IMR-90 (cell line): ENCODE data around the gene CLASRP.

ENCODE experiments used
- CEBPB ChIP-seq: IDR thresholded peaks from 2 replicates; pipeline ENCODE4 v1.6.1; 2012; ENCODE audit warnings: low read depth, low read length, improper control_type of control experiment
- FOS ChIP-seq: fragments of 150-350 bp; IDR thresholded peaks from 2 replicates; pipeline ENCODE4 v1.6.1; 2016; ENCODE audit warnings: low read depth, low read length
- POLR2A ChIP-seq: IDR thresholded peaks from 2 replicates; pipeline ENCODE4 v1.6.1; 2012; ENCODE audit warnings: mild to moderate bottlenecking, low read depth, low read length
- RAD21 ChIP-seq: IDR thresholded peaks from 2 replicates; pipeline ENCODE4 v1.6.1; 2012; ENCODE audit warnings: low read length, improper control_type of control experiment
- RFX5 ChIP-seq: IDR thresholded peaks from 2 replicates; pipeline ENCODE4 v1.8.0; 2012; ENCODE audit warnings: low read depth, mild to moderate bottlenecking, low read length, moderate library complexity
- TF ChIP-seq, protein P1 (sequence below): conservative IDR thresholded peaks from 2 replicates; pipeline ENCODE4 v1.5.1; 2012; ENCODE audit warnings: mild to moderate bottlenecking, low read depth, low read length, improper control_type of control experiment
- TF ChIP-seq, protein P2 (sequence below): fragments of 150-350 bp; IDR thresholded peaks from 2 replicates; pipeline ENCODE4 v1.6.1; 2017; ENCODE audit warnings: mild to moderate bottlenecking, antibody characterized with exemption, low read length, low read depth

DNA sequence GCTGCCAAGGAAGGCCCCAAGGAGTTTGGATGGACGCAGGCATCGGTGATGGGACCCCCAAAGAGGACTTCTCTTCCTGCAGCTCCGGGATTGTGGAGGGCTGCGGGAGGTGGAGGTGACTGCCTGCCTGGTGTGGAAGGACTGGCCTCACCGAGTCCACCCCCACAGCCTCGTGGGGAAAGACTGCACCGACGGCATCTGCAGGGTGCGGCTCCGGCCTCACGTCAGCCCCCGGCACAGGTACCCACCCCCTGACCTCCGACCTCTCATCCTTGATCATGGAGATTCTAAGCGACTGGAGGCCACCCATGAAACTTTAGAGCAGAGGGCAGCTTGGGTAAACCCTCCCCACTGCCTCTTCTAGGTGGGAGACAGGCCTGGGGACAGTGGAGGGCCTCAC lies 16.9 kb upstream of the CLASRP start:
- TF ChIP-seq POLR2A = no peak
- TF ChIP-seq, protein P1, sequence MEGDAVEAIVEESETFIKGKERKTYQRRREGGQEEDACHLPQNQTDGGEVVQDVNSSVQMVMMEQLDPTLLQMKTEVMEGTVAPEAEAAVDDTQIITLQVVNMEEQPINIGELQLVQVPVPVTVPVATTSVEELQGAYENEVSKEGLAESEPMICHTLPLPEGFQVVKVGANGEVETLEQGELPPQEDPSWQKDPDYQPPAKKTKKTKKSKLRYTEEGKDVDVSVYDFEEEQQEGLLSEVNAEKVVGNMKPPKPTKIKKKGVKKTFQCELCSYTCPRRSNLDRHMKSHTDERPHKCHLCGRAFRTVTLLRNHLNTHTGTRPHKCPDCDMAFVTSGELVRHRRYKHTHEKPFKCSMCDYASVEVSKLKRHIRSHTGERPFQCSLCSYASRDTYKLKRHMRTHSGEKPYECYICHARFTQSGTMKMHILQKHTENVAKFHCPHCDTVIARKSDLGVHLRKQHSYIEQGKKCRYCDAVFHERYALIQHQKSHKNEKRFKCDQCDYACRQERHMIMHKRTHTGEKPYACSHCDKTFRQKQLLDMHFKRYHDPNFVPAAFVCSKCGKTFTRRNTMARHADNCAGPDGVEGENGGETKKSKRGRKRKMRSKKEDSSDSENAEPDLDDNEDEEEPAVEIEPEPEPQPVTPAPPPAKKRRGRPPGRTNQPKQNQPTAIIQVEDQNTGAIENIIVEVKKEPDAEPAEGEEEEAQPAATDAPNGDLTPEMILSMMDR = no peak
- TF ChIP-seq, protein P2, sequence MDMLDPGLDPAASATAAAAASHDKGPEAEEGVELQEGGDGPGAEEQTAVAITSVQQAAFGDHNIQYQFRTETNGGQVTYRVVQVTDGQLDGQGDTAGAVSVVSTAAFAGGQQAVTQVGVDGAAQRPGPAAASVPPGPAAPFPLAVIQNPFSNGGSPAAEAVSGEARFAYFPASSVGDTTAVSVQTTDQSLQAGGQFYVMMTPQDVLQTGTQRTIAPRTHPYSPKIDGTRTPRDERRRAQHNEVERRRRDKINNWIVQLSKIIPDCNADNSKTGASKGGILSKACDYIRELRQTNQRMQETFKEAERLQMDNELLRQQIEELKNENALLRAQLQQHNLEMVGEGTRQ = no peak
- TF ChIP-seq RAD21 = no peak
- TF ChIP-seq CEBPB = no peak
- TF ChIP-seq RFX5 = no peak
- no peak for TF ChIP-seq FOS
